H54 (cell line): ENCODE results near the gene MOV10.
"Not testable (repeated sequence)": the region's sequence is repeated elsewhere in the genome, so short reads cannot be mapped to it uniquely, and the experiment has no call there.

Experiments
- DNase-seq: peaks from one replicate; pipeline ENCODE4 v3.0.0; 2011; ENCODE audit warnings: low spot score, mixed read lengths; ENCODE audit not compliant: insufficient read length
- FAIRE-seq: peaks from 3 replicates; lab custom pipeline; 2011; peaks lifted over from hg19 to GRCh38; lab: Jason Lieb, UNC
- POLR2A ChIP-seq: IDR thresholded peaks from 2 replicates; pipeline ENCODE4 v1.6.1; 2011; ENCODE audit warnings: low read depth, mild to moderate bottlenecking, low read length

MOV10 gene

GRCh38 chr1:112674440-112674985 lies at the start of gene MOV10:
Gene MOV10, plus strand, starts transcription at chr1:112674659. Its CDS starts 254 bp downstream, at chr1:112674913.
- no peak for FAIRE-seq

GRCh38 chr1:112625696-112626095 lies 48.8 kb upstream of the MOV10 start:
- FAIRE-seq, result no peak
- no peak for DNase-seq
- TF ChIP-seq POLR2A, result no peak

More at GRCh38 chr1:112674440-112674985, at the start of gene MOV10:
- TF ChIP-seq POLR2A, result peak; percentile 35; the same call in 1 of the 2 replicates
- DNase-seq, result peak; percentile 48

- FAIRE-seq (no peak), DNase-seq (no peak)
- no peak for TF ChIP-seq POLR2A
Observed at GRCh38 chr1:112626193-112626592, 48.3 kb upstream of the MOV10 start.

- no peak for TF ChIP-seq POLR2A
- FAIRE-seq, result no peak
Observed at GRCh38 chr1:112626887-112627286, 47.6 kb upstream of the MOV10 start.

GRCh38 chr1:112628516-112628915 lies 45.9 kb upstream of the MOV10 start:
- DNase-seq (no peak), FAIRE-seq (no peak)
- no peak for TF ChIP-seq POLR2A

More at GRCh38 chr1:112626887-112627286, 47.6 kb upstream of the MOV10 start:
- no peak for DNase-seq

- DNase-seq, result no peak
- FAIRE-seq, result no peak
- TF ChIP-seq POLR2A, result no peak
Observed at GRCh38 chr1:112629256-112629655, 45.2 kb upstream of the MOV10 start.

- no peak for TF ChIP-seq POLR2A
- FAIRE-seq (no peak), DNase-seq (no peak)
Observed at GRCh38 chr1:112633628-112634027, 40.8 kb upstream of the MOV10 start.

GRCh38 chr1:112634367-112634766 lies 40.1 kb upstream of the MOV10 start:
- FAIRE-seq (no peak), DNase-seq (no peak)
- no peak for TF ChIP-seq POLR2A

GRCh38 chr1:112636056-112636455 lies 38.4 kb upstream of the MOV10 start:
- TF ChIP-seq POLR2A, result no peak
- no peak for DNase-seq
- no peak for FAIRE-seq

GRCh38 chr1:112636597-112637253 lies 37.7 kb upstream of the MOV10 start:
- FAIRE-seq (peak; percentile 85), DNase-seq (no peak)
- no peak for TF ChIP-seq POLR2A

GRCh38 chr1:112637254-112638109 lies 37.0 kb upstream of the MOV10 start:
- no peak for FAIRE-seq

GRCh38 chr1:112638110-112638428 lies 36.4 kb upstream of the MOV10 start:
- TF ChIP-seq POLR2A, result no peak
- no peak for DNase-seq
- peak; percentile 36 for FAIRE-seq

More at GRCh38 chr1:112637254-112638109, 37.0 kb upstream of the MOV10 start:
- no peak for TF ChIP-seq POLR2A
- no peak for DNase-seq

- not testable (repeated sequence) for DNase-seq, FAIRE-seq
Observed at GRCh38 chr1:112640437-112640836, 34.0 kb upstream of the MOV10 start.

- FAIRE-seq (no peak), DNase-seq (no peak)
- TF ChIP-seq POLR2A, result no peak
Observed at GRCh38 chr1:112643080-112643479, 31.4 kb upstream of the MOV10 start.
